HepG2 (cell line): ENCODE data around the gene SEMA3E. TPM values are rescaled to one million over a fixed set of nuclear protein-coding genes. Genes with fewer than 3 reads are reported as not detected.

Experiments used
- ATAC-seq: fragments of 200-7000 bp; cut with Tn5 transposase; 3 replicates; pipeline ENCODE4 v1.9.1; 2020; ENCODE audit warnings: mild to moderate bottlenecking, moderate library complexity
- BruUV-seq: library from RNA; stranded (reverse); fragments of 400-500 nt; replicated peaks from 2 replicates; lab custom pipeline; 2021; lab: Mats Ljungman, UMichigan
- CTCF ChIA-PET: fragments of 300-600 bp; formaldehyde crosslinking; extraction: SDS; loops from one replicate; lab custom pipeline; 2021; ENCODE audit warnings: low total read pairs, inconsistent platforms, low intra/inter-chr PET ratio; lab: Yijun Ruan, JAX
- POLR2A ChIA-PET: fragments of 350-600 bp; sonication (Branson Sonifier 250); formaldehyde crosslinking; loops from one replicate; lab custom pipeline; 2020; ENCODE audit warnings: antibody characterized with exemption, inconsistent platforms; lab: Yijun Ruan, JAX
- DNase-seq: peaks from one replicate; pipeline ENCODE4 v3.0.0-alpha.2; 2015; ENCODE audit warnings: low spot score
- FAIRE-seq: peaks from 3 replicates; lab custom pipeline; 2011; peaks lifted over from hg19 to GRCh38; lab: Jason Lieb, UNC
- H2AFZ ChIP-seq: one replicate; pipeline ENCODE4 v1.6.1; 2011; ENCODE audit warnings: low read length, inconsistent platforms
- H3K27ac ChIP-seq: fragments of 300-600 bp; 3 replicates; pipeline ENCODE4 v1.8.0; 2011; ENCODE audit warnings: mixed run types, mild to moderate bottlenecking, mixed read lengths, low read length, inconsistent platforms; ENCODE audit not compliant: insufficient read depth; ENCODE audit errors: extremely low read length
- H3K27me3 ChIP-seq, 2 experiments: fragments of 200-600 bp in 1 of 2; 2 replicates in 1 of 2; 3 replicates in 1 of 2; pipeline versions ENCODE4 v1.6.0 to v1.8.0; 2011; ENCODE audit warnings: low read length in 2 of 2, mild to moderate bottlenecking in 2 of 2, moderate library complexity in 2 of 2, inconsistent platforms in 1 of 2; ENCODE audit not compliant: insufficient read depth in 2 of 2, control insufficient read depth in 1 of 2
- H3K36me3 ChIP-seq, 2 experiments: fragments of 200-600 bp in 1 of 2; replicated peaks in 1 of 2; 2 replicates in 1 of 2; 3 replicates in 1 of 2; pipeline versions ENCODE4 v1.5.1 to v1.8.0; 2011; ENCODE audit warnings: low read length in 2 of 2, inconsistent platforms in 1 of 2; ENCODE audit not compliant: insufficient read depth in 2 of 2, control insufficient read depth in 1 of 2
- H3K4me1 ChIP-seq: 2 replicates; pipeline ENCODE4 v1.5.1; 2012; ENCODE audit warnings: low read length, inconsistent platforms; ENCODE audit not compliant: insufficient read depth
- H3K4me2 ChIP-seq: 2 replicates; pipeline ENCODE4 v1.6.0; 2011; ENCODE audit warnings: low read depth, low read length, inconsistent platforms
- H3K4me3 ChIP-seq, 3 experiments: fragments of 200-600 bp in 1 of 3; sonication (generic), shearing (Covaris generic) in 1 of 3; replicated peaks in 1 of 3; 2 replicates each; pipeline ENCODE4 v1.5.1; 2011 to 2016; ENCODE audit warnings: low read length in 3 of 3, inconsistent platforms in 2 of 3, low read depth in 2 of 3, mild to moderate bottlenecking in 2 of 3, control low read depth in 1 of 3, mixed read lengths in 1 of 3; ENCODE audit not compliant: insufficient read depth in 1 of 3
- H3K79me2 ChIP-seq: one replicate; pipeline ENCODE4 v1.6.1; 2011; ENCODE audit warnings: low read length, inconsistent platforms; ENCODE audit not compliant: insufficient read depth
- H3K9ac ChIP-seq: 2 replicates; pipeline ENCODE4 v1.6.0; 2011; ENCODE audit warnings: mild to moderate bottlenecking, low read depth, low read length, inconsistent platforms; ENCODE audit not compliant: insufficient read depth
- H3K9me3 ChIP-seq: 2 replicates; pipeline ENCODE4 v1.5.1; 2012; ENCODE audit warnings: mild to moderate bottlenecking, low read length
- H4K20me1 ChIP-seq: 2 replicates; pipeline ENCODE4 v1.6.0; 2011; ENCODE audit warnings: inconsistent platforms, mild to moderate bottlenecking, low read length, moderate library complexity; ENCODE audit not compliant: insufficient read depth
- NCOR1 ChIP-seq: fragments of 200-600 bp; sonication (generic); IDR thresholded peaks from 2 replicates; pipeline ENCODE4 v1.7.0; 2017; ENCODE audit warnings: antibody characterized with exemption, low read length, borderline replicate concordance
- PCBP1 ChIP-seq: fragments of 200-400 bp; formaldehyde crosslinking; IDR thresholded peaks from 2 replicates; pipeline ENCODE4 v1.6.1; 2017; ENCODE audit warnings: mild to moderate bottlenecking, low read depth, low read length, borderline replicate concordance
- SALL1 ChIP-seq: sonication (generic); formaldehyde crosslinking; IDR thresholded peaks from 2 replicates; pipeline ENCODE4 v1.8.0; 2022; ENCODE audit warnings: mild to moderate bottlenecking, missing genetic modification reagents
- SKI ChIP-seq: fragments of 450-650 bp; IDR thresholded peaks from one replicate; pipeline ENCODE4 v1.6.1; 2018; ENCODE audit warnings: mild to moderate bottlenecking; ENCODE audit not compliant: partially characterized antibody
- SP1 ChIP-seq, 2 experiments: fragments of 450-650 bp in 1 of 2; sonication (generic) in 1 of 2; formaldehyde crosslinking in 1 of 2; IDR thresholded peaks; 2 replicates each; pipeline versions ENCODE4 v1.4.0 to v1.6.1; 2016 to 2020; ENCODE audit warnings: missing genetic modification reagents in 1 of 2
- YY1 ChIP-seq: IDR thresholded peaks from 2 replicates; pipeline ENCODE4 v1.6.1; 2011; ENCODE audit warnings: low read length, low read depth, moderate library complexity, mild to moderate bottlenecking; ENCODE audit not compliant: insufficient read depth, insufficient replicate concordance
- ZBTB21 ChIP-seq: sonication (generic); formaldehyde crosslinking; IDR thresholded peaks from 2 replicates; pipeline ENCODE4 v1.4.0; 2020; ENCODE audit warnings: missing genetic modification reagents
- ZKSCAN5 ChIP-seq: sonication (generic); formaldehyde crosslinking; IDR thresholded peaks from 2 replicates; pipeline ENCODE4 v1.5.1; 2020; ENCODE audit warnings: mild to moderate bottlenecking, missing genetic modification reagents
- ZNF468 ChIP-seq: sonication (generic); formaldehyde crosslinking; IDR thresholded peaks from 2 replicates; pipeline ENCODE4 v1.8.0; 2022; ENCODE audit warnings: mild to moderate bottlenecking, moderate library complexity, missing genetic modification reagents
- ZNF614 ChIP-seq: IDR thresholded peaks from 2 replicates; pipeline ENCODE4 v1.6.1; 2018; ENCODE audit warnings: missing biosample characterization, missing genetic modification reagents, inconsistent platforms, borderline replicate concordance
- ZNF672 ChIP-seq: sonication (generic); formaldehyde crosslinking; IDR thresholded peaks from 2 replicates; pipeline ENCODE4 v1.8.1; 2022; ENCODE audit warnings: missing genetic modification reagents
- ZNF704 ChIP-seq: sonication (generic); formaldehyde crosslinking; IDR thresholded peaks from 2 replicates; pipeline ENCODE4 v1.8.1; 2023; ENCODE audit warnings: mild to moderate bottlenecking, inconsistent platforms, moderate library complexity, missing genetic modification reagents, borderline replicate concordance
- ZNF781 ChIP-seq: sonication (generic); formaldehyde crosslinking; IDR thresholded peaks from 2 replicates; pipeline ENCODE4 v1.5.1; 2020; ENCODE audit warnings: borderline replicate concordance, mild to moderate bottlenecking, missing genetic modification reagents; ENCODE audit errors: not compliant biosample characterization
- WGBS: methylation state at CpG from one replicate; pipeline ENCODE4 v1.1.6; 2017; ENCODE audit warnings: low lambda C conversion rate; 5-methylcytosine and 5-hydroxymethylcytosine counted together
- in situ Hi-C: cut with HindIII; loops from 2 replicates; pipeline ENCODE4 v1.10.0; 2017; ENCODE audit warnings: low pct_unique_long_range_greater_than_20kb; ENCODE audit not compliant: extremely low pct_ligation_motif_present
- intact Hi-C: fragments of 100-400 bp; cut with micrococcal nuclease; formaldehyde crosslinking; loops from one replicate; pipeline ENCODE4 v1.10.0; 2022; ENCODE audit not compliant: unreplicated experiment
- polyA plus RNA-seq, 8 experiments: library from polyadenylated mRNA; depleted of rRNA in 3 of 8; stranded (reverse) in 7 of 8; unstranded in 1 of 8; fragments of >200 nt; fragmentation: Illumina TruSeq in 4 of 8; extraction: Trizol in 4 of 8; gene quantifications; 2 replicates each; pipeline versions ENCODE4 v1.2.1 to v1.2.3, GENCODE V29; 2011 to 2016; ENCODE audit warnings: low read depth in 4 of 8, missing spikeins in 1 of 8, mixed read lengths in 1 of 8; ENCODE audit not compliant: insufficient read depth in 1 of 8
- total RNA-seq, 5 experiments: library from RNA; depleted of rRNA; stranded (reverse); fragments of >200 nt; fragmentation: Illumina TruSeq; extraction: Trizol; gene quantifications; 2 replicates each; pipeline ENCODE4 v1.2.3, GENCODE V29; 2016; ENCODE audit warnings: low read depth in 1 of 5
- TF ChIP-seq, protein P1 (sequence below): sonication (generic); formaldehyde crosslinking; IDR thresholded peaks from 2 replicates; pipeline ENCODE4 v1.4.0; 2020; ENCODE audit warnings: missing genetic modification reagents, borderline replicate concordance
- TF ChIP-seq, protein P2 (sequence below): sonication (generic); formaldehyde crosslinking; IDR thresholded peaks from 2 replicates; pipeline ENCODE4 v1.8.0; 2022; ENCODE audit warnings: mild to moderate bottlenecking, missing genetic modification reagents; ENCODE audit not compliant: insufficient replicate concordance

SEMA3E gene
- total and polyA plus RNA-seq, 2 of the 13 experiments (the other 11 are each of a cell fraction or from before 2014, with no cell fraction given) = not detected

DNA sequence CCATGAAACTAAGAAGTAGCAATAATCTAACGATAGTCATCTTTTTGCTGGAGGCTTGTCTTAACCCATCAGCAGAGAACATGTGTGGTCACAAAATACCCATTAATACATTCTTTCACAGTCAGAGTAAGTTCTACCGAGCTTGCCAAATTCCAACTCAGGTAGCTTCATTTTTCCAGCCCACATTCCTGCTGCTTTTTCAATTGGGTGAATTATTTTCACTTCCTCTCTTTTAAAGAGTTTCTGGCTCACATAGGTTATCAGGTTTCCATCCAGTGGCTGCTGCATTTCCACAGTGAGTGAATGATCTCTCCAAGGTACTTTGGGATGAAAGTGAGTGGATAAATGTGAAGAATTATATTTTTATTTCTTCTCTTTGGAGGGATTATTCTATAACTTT is 233.1 kb downstream of the SEMA3E start:
- intact Hi-C loops = no loop called here
- WGBS = 2% methylated on average over 2 of the region's 2 CpGs
- POLR2A ChIA-PET = no interaction called here

GRCh38 chr7:83414947-83415346 is 234.0 kb downstream of the SEMA3E start:
- Histone ChIP-seq H2AFZ (no peak overlapping the region), H3K4me1 (no peaks in the 10 kb centered on the region), H3K9ac (no peak overlapping the region), H3K9me3 (no peaks in the 10 kb centered on the region), H4K20me1 (no peaks in the 10 kb centered on the region), H3K36me3 (no peaks in the 10 kb centered on the region), H3K27me3 (no peaks in the 10 kb centered on the region), H3K27ac (no peak overlapping the region), H3K4me2 (no peak overlapping the region), H3K4me3 (no peak overlapping the region), H3K79me2 (no peaks in the 10 kb centered on the region)
- ChIA-PET CTCF (no interaction called here), POLR2A (no interaction called here)
- FAIRE-seq (no peak), DNase-seq (no peak), ATAC-seq (no peak)
- intact Hi-C loops = no loop called here
- in situ Hi-C loops = no loop called here
- BruUV-seq = no TSS peak
- 21% methylated on average over 2 of the region's 2 CpGs for WGBS
- no peak for TF ChIP-seq ZNF614 (CRISPR knock-in tag)
- no peak for TF ChIP-seq NCOR1
- TF ChIP-seq, protein P1, sequence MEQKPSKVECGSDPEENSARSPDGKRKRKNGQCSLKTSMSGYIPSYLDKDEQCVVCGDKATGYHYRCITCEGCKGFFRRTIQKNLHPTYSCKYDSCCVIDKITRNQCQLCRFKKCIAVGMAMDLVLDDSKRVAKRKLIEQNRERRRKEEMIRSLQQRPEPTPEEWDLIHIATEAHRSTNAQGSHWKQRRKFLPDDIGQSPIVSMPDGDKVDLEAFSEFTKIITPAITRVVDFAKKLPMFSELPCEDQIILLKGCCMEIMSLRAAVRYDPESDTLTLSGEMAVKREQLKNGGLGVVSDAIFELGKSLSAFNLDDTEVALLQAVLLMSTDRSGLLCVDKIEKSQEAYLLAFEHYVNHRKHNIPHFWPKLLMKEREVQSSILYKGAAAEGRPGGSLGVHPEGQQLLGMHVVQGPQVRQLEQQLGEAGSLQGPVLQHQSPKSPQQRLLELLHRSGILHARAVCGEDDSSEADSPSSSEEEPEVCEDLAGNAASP (CRISPR knock-in tag) = no peak
- TF ChIP-seq ZNF672 (CRISPR knock-in tag) = no peak
- no peak for TF ChIP-seq SKI
- no peak for TF ChIP-seq ZKSCAN5
- TF ChIP-seq, protein P2, sequence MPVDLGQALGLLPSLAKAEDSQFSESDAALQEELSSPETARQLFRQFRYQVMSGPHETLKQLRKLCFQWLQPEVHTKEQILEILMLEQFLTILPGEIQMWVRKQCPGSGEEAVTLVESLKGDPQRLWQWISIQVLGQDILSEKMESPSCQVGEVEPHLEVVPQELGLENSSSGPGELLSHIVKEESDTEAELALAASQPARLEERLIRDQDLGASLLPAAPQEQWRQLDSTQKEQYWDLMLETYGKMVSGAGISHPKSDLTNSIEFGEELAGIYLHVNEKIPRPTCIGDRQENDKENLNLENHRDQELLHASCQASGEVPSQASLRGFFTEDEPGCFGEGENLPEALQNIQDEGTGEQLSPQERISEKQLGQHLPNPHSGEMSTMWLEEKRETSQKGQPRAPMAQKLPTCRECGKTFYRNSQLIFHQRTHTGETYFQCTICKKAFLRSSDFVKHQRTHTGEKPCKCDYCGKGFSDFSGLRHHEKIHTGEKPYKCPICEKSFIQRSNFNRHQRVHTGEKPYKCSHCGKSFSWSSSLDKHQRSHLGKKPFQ (CRISPR knock-in tag) = no peak

More for the DNA sequence above, 233.1 kb downstream of the SEMA3E start:
- Histone ChIP-seq H2AFZ (no peak overlapping the region), H3K4me2 (no peak overlapping the region), H3K27ac (no peak overlapping the region), H3K36me3 (no peaks in the 10 kb centered on the region), H3K27me3 (no peaks in the 10 kb centered on the region), H3K4me1 (no peaks in the 10 kb centered on the region), H4K20me1 (no peaks in the 10 kb centered on the region), H3K79me2 (no peaks in the 10 kb centered on the region), H3K9me3 (no peaks in the 10 kb centered on the region), H3K4me3 (no peak overlapping the region), H3K9ac (no peak overlapping the region)
- no peak for ATAC-seq
- in situ Hi-C loops = no loop called here
- no peak for TF ChIP-seq SALL1
- TF ChIP-seq ZNF704 = no peak
- TF ChIP-seq SP1 (IDR thresholded peaks at IDR 0.05) = no peak
- no peak for TF ChIP-seq SP1 (CRISPR knock-in tag; IDR thresholded peaks at IDR 0.05)
- no peak for TF ChIP-seq ZBTB21 (CRISPR knock-in tag)
- no peak for TF ChIP-seq ZNF781 (CRISPR knock-in tag)
- no peak for TF ChIP-seq ZNF468 (CRISPR knock-in tag)
- TF ChIP-seq YY1 = no peak
- TF ChIP-seq PCBP1 = no peak
- CTCF ChIA-PET = no interaction called here
- BruUV-seq = no TSS peak
- no peak for DNase-seq
- FAIRE-seq = no peak
